ENCODE results near the gene RGS3.
A peak's percentile ranks its signal among the peaks of the same experiment; 100 is the strongest.

Gene RGS3

GRCh38 chr9:113614843-113615648 lies 151.5 kb downstream of the RGS3 start:
- FAIRE-seq = no peak
- no peak for DNase-seq (ENCODE audit: insufficient read length, low spot score)

GRCh38 chr9:113616116-113616515 lies 152.6 kb downstream of the RGS3 start:
- FAIRE-seq (no peak), DNase-seq (ENCODE audit: insufficient read length, low spot score) (no peak)

- no peak for FAIRE-seq
- DNase-seq (ENCODE audit: insufficient read length, low spot score) = no peak
Measured at GRCh38 chr9:113616621-113617496, 153.3 kb downstream of the RGS3 start.

GRCh38 chr9:113617550-113617949 lies 154.0 kb downstream of the RGS3 start:
- no peak for FAIRE-seq

GRCh38 chr9:113618836-113619490 lies 155.4 kb downstream of the RGS3 start:
- DNase-seq (ENCODE audit: insufficient read length, low spot score) (no peak), FAIRE-seq (no peak)

More at GRCh38 chr9:113617550-113617949, 154.0 kb downstream of the RGS3 start:
- no peak for DNase-seq (ENCODE audit: insufficient read length, low spot score)

- DNase-seq (ENCODE audit: insufficient read length, low spot score) = no peak
Measured at GRCh38 chr9:113619491-113620376, 156.2 kb downstream of the RGS3 start.

GRCh38 chr9:113620377-113621161 lies 157.0 kb downstream of the RGS3 start:
- FAIRE-seq (peak; percentile 79), DNase-seq (ENCODE audit: insufficient read length, low spot score) (peak; percentile 89)

More at GRCh38 chr9:113619491-113620376, 156.2 kb downstream of the RGS3 start:
- no peak for FAIRE-seq

DNA sequence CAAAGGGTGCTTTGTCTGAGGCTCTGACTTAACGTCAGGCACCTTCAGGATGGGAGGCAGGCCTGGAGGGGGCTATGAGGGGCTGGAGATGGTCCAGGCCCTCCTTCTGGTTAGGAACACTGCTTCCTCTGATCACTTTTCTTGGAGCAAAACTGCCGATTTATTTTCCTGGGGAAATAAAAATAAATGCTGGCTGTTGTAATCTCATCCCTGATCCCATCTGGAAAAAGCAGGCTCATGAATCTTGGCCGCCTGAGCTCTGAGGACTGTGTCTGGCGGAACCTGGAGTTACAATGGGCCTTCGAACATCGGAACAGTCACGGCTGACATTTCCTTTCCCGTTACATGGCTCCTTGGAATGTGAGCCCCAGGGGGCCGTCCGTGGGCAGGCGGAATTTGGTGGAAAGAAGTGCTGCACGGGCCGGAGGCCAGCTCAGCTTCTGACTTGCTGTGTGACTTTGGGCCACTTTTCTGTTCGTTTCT lies 157.8 kb downstream of the RGS3 start:
- DNase-seq (ENCODE audit: insufficient read length, low spot score) (peak; percentile 51), FAIRE-seq (peak; percentile 86)

DNA sequence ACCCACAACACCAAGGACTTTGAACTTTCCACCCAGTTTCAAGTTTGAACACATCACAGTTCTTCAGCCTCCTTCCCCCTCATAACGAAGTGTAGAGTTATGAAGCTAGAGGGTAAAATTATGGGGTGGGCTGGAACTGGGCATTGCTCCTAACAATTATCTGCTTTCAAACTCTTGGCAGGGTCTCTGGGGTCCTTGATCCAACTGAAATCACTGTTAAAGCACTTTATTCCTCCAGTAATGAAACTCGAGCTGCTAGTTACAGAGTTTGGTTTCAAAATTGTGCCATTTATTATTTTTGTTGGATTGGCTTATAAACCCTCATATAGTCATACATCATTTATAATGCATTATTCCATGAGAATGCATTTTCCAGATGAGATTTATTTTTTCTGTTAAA lies 158.5 kb downstream of the RGS3 start:
- FAIRE-seq (no peak), DNase-seq (ENCODE audit: insufficient read length, low spot score) (no peak)

GRCh38 chr9:113622600-113623400 lies 159.3 kb downstream of the RGS3 start:
- no peak for FAIRE-seq
- peak; percentile 84 for DNase-seq (ENCODE audit: insufficient read length, low spot score)

DNA sequence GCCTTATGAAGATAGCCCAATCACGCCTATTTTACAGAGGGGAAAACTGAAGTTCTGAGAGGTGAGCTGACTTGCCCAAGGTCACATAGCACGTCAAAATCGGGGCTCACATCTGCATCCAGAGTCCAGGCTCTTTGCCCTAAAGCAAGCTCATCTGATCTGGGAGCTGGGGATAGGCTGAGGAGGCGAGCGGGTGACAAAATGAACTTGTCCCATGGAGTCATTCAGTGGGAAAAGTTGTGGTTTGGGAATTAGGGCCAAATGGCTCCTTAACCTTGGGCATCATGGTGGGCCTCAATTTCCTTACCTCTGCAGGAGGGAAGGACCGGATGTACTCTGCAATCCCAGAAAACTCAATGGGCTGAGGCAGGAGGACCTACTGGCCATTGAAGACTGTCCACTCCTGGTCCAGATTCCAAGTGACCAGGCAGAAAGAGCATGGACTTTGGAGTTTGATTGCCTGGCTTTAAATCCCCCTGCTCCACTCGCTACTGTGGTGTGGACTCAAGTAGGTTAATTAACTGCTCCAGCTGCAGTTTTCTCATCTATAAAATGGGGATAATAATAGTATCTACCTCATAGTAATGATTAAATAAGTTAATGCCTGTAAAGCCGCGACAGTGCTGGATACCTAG lies 160.4 kb downstream of the RGS3 start:
- DNase-seq (ENCODE audit: insufficient read length, low spot score) (no peak), FAIRE-seq (no peak)

- FAIRE-seq (no peak), DNase-seq (ENCODE audit: insufficient read length, low spot score) (no peak)
Measured at GRCh38 chr9:113624721-113625120, 161.2 kb downstream of the RGS3 start.

GRCh38 chr9:113625486-113625885 lies 162.0 kb downstream of the RGS3 start:
- DNase-seq (ENCODE audit: insufficient read length, low spot score) (no peak), FAIRE-seq (no peak)

DNA sequence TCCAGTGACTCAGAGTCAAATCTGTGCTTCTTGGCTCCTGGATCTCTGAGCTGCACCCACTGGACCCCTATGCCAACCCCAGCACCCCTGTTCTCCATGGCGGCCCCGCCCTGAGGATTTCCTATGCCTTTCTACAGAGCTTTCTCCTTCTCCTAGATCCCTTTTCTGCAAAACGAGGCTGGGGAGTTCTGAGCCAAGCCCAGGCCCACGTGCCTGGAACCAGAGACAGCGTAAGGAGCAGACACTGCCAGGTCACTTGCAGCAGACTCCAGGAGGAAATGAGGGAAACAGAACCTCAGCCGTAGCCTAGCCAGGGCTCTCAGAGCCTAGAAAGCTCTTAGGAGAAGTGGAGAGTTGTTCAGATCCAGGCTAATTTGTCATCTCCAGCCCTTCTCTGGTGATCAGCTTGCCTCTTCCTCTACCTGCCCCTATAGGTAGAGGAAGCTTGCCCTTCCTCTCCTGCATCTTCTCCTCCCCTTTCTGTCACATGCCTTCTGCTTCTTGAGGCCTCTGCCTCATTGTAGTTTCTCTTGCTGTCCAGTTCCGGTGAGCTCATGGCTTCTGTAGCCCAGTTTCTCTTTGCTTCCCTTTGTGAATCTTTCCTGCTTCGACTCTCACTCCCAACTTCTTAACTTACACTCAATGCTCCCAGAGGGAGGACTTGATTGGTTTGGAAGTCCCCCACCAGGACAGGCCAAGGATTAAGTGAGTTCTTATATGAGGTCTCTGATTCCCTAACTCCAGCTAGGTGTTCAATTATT lies 163.4 kb downstream of the RGS3 start:
- FAIRE-seq = no peak
- DNase-seq (ENCODE audit: insufficient read length, low spot score) = no peak

DNA sequence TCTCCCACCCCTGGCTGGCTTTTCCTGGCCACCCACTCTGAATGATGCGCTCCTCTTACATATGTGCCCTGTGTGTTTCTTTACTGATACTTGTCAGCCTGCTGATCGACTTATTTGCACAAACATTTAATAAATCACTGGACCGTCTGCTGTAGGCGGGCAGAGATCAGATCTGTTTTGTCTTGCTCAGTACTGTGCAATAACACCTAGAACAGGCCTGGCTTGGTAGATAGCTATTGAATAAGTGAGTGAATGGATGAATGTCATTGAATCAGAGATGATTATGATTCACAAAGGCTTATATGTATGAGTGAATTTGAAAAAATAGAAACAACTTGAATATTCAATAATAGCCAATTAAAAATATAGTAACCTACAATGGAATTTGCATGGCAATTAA lies 165.1 kb downstream of the RGS3 start:
- FAIRE-seq (no peak), DNase-seq (ENCODE audit: insufficient read length, low spot score) (no peak)

GRCh38 chr9:113630386-113631136 lies 167.0 kb downstream of the RGS3 start:
- DNase-seq (ENCODE audit: insufficient read length, low spot score) (no peak), FAIRE-seq (no peak)
